ENCODE measurements around the gene NNMT. TPM values are rescaled to one million over a fixed set of nuclear protein-coding genes. Genes with fewer than 3 reads are reported as not detected.

The NNMT gene
- total RNA-seq, 2 donors from 2014 or later = 59.3 to 63.2 TPM

GRCh38 chr11:114273071-114273470, 23.1 kb upstream of the NNMT start:
- no peak overlapping the region for H3K4me3 ChIP-seq
- no peaks in the 10 kb centered on the region for H3K27me3 ChIP-seq (replicated peaks; ENCODE audit: insufficient read depth)
- TF ChIP-seq POLR2AphosphoS5 (IDR thresholded peaks at IDR 0.05) (no peak), POLR2A (IDR thresholded peaks at IDR 0.05) (no peak), CTCF (IDR thresholded peaks at IDR 0.05) (no peak)
- intact Hi-C loops (cut with DNase I) = no loop called here
- H3K27ac ChIP-seq = no peak overlapping the region
- no peak for DNase-seq (ENCODE audit: low spot score)
- WGBS = 97% methylated on average over 3 of the region's 3 CpGs
- H3K4me1 ChIP-seq (replicated peaks) = no peaks in the 10 kb centered on the region
- no peaks in the 10 kb centered on the region for H3K9me3 ChIP-seq
- H3K36me3 ChIP-seq = no peaks in the 10 kb centered on the region

- no peak for TF ChIP-seq POLR2AphosphoS5 (IDR thresholded peaks at IDR 0.05)
- TF ChIP-seq POLR2A (IDR thresholded peaks at IDR 0.05) = no peak
- no peak for TF ChIP-seq CTCF (IDR thresholded peaks at IDR 0.05)
- Histone ChIP-seq H3K9me3 (no peaks in the 10 kb centered on the region), H3K27ac (no peak overlapping the region), H3K27me3 (replicated peaks; ENCODE audit: insufficient read depth) (no peaks in the 10 kb centered on the region), H3K4me1 (replicated peaks) (no peaks in the 10 kb centered on the region), H3K36me3 (no peaks in the 10 kb centered on the region), H3K4me3 (no peak overlapping the region)
- intact Hi-C loops (cut with DNase I) = no loop called here
- no peak for DNase-seq (ENCODE audit: low spot score)
- WGBS = 68% methylated on average over 5 of the region's 5 CpGs
Observed at GRCh38 chr11:114273890-114274635, 22.1 kb upstream of the NNMT start.

- TF ChIP-seq POLR2AphosphoS5 (IDR thresholded peaks at IDR 0.05) (no peak), POLR2A (IDR thresholded peaks at IDR 0.05) (no peak), CTCF (IDR thresholded peaks at IDR 0.05) (no peak)
- H3K27ac ChIP-seq = no peak overlapping the region
- H3K9me3 ChIP-seq = no peaks in the 10 kb centered on the region
- no peaks in the 10 kb centered on the region for H3K4me1 ChIP-seq (replicated peaks)
- no peaks in the 10 kb centered on the region for H3K36me3 ChIP-seq
- no peak for DNase-seq (ENCODE audit: low spot score)
- WGBS = 84% methylated on average over 3 of the region's 3 CpGs
- H3K27me3 ChIP-seq (replicated peaks; ENCODE audit: insufficient read depth) = no peaks in the 10 kb centered on the region
- intact Hi-C loops (cut with DNase I) = no loop called here
- no peak overlapping the region for H3K4me3 ChIP-seq
Observed at GRCh38 chr11:114274637-114275036, 21.6 kb upstream of the NNMT start.

- Histone ChIP-seq H3K36me3 (no peaks in the 10 kb centered on the region), H3K4me3 (no peak overlapping the region), H3K27ac (no peak overlapping the region), H3K27me3 (replicated peaks; ENCODE audit: insufficient read depth) (no peaks in the 10 kb centered on the region), H3K4me1 (replicated peaks) (peaks cover under 1% of the 10 kb centered on the region), H3K9me3 (no peaks in the 10 kb centered on the region)
- DNase-seq (ENCODE audit: low spot score) = no peak
- TF ChIP-seq POLR2AphosphoS5 (IDR thresholded peaks at IDR 0.05) (no peak), CTCF (IDR thresholded peaks at IDR 0.05) (no peak), POLR2A (IDR thresholded peaks at IDR 0.05) (no peak)
- 58% methylated on average over 3 of the region's 3 CpGs for WGBS
- intact Hi-C loops (cut with DNase I) = no loop called here
Observed at GRCh38 chr11:114275280-114275679, 20.9 kb upstream of the NNMT start.

GRCh38 chr11:114276077-114276476, 20.1 kb upstream of the NNMT start:
- Histone ChIP-seq H3K27ac (no peak overlapping the region), H3K9me3 (no peaks in the 10 kb centered on the region), H3K36me3 (no peaks in the 10 kb centered on the region), H3K4me1 (replicated peaks) (peaks cover 8% of the 10 kb centered on the region), H3K4me3 (no peak overlapping the region), H3K27me3 (replicated peaks; ENCODE audit: insufficient read depth) (no peaks in the 10 kb centered on the region)
- WGBS = 69% methylated on average over 5 of the region's 5 CpGs
- TF ChIP-seq POLR2A (IDR thresholded peaks at IDR 0.05) = no peak
- TF ChIP-seq CTCF (IDR thresholded peaks at IDR 0.05) = no peak
- TF ChIP-seq POLR2AphosphoS5 (IDR thresholded peaks at IDR 0.05) = no peak
- intact Hi-C loops (cut with DNase I) = no loop called here
- no peak for DNase-seq (ENCODE audit: low spot score)

All from prostate gland (tissue), 2 donors.